Brain pericyte (primary cell): Measurements from ENCODE around the gene LTB.
"Not testable (repeated sequence)": the region's sequence is repeated elsewhere in the genome, so short reads cannot be mapped to it uniquely, and the experiment has no call there.

Experiments used
- DNase-seq: peaks from one replicate; pipeline ENCODE4 v3.0.0-alpha.2; 2012; ENCODE audit warnings: low read depth, low spot score

Gene LTB

GRCh38 chr6:31609519-31610406 is 27.5 kb upstream of the LTB start:
- DNase-seq = no peak

- no peak for DNase-seq
These were observed 25.1 kb upstream of the LTB start for GRCh38 chr6:31607317-31607716.

- DNase-seq = no peak
These were observed 14.8 kb upstream of the LTB start for GRCh38 chr6:31597006-31597405.

GRCh38 chr6:31592396-31592771 is 10.2 kb upstream of the LTB start:
- no peak for DNase-seq

GRCh38 chr6:31590691-31591090 is 8.5 kb upstream of the LTB start:
- not testable (repeated sequence) for DNase-seq

- no peak for DNase-seq
These were observed 6.8 kb upstream of the LTB start for GRCh38 chr6:31588871-31589650.

- DNase-seq = no peak
These were observed 5.9 kb upstream of the LTB start for GRCh38 chr6:31587791-31588777.

- DNase-seq = no peak
These were observed 4.5 kb upstream of the LTB start for GRCh38 chr6:31586599-31587281.

- no peak for DNase-seq
These were observed 3.8 kb upstream of the LTB start, which contains the start of gene LST1 for GRCh38 chr6:31586008-31586407. Gene LST1 (plus strand): TSS chr6:31586277. CDS start chr6:31587300, 1,023 bp downstream.

- DNase-seq = no peak
These were observed 3.3 kb upstream of the LTB start for GRCh38 chr6:31585491-31585890.

GRCh38 chr6:31581434-31582229 is 592 bp downstream of the LTB start:
- no peak for DNase-seq

GRCh38 chr6:31580807-31581433 is 1.3 kb downstream of the LTB start:
- DNase-seq = peak; percentile 30

GRCh38 chr6:31580438-31580740 is 1.8 kb downstream of the LTB start:
- DNase-seq = no peak

- no peak for DNase-seq
These were observed 2.4 kb downstream of the LTB start for GRCh38 chr6:31579546-31580437.

- DNase-seq = no peak
These were observed 3.1 kb downstream of the LTB start for GRCh38 chr6:31579119-31579505.

GRCh38 chr6:31578184-31579118 is 3.8 kb downstream of the LTB start:
- DNase-seq = no peak

- DNase-seq = no peak
These were observed 4.7 kb downstream of the LTB start for GRCh38 chr6:31577579-31577966.
